WTC11 (cell line): Measurements from ENCODE around the gene TMEM200C.

Experiments used
- CDX4 ChIP-seq: fragments of 250-450 bp; sonication (Bioruptor Pico); IDR thresholded peaks from 2 replicates; pipeline ENCODE4 v1.9.0; 2021; ENCODE audit warnings: moderate library complexity, mild to moderate bottlenecking, inconsistent platforms, borderline replicate concordance
- SMAD4 ChIP-seq: sonication (generic); formaldehyde crosslinking; IDR thresholded peaks from 2 replicates; pipeline ENCODE4 v1.8.0; 2022; ENCODE audit warnings: mild to moderate bottlenecking, missing genetic modification reagents
- TF ChIP-seq, protein P1 (sequence below): fragments of 200-600 bp; IDR thresholded peaks from 2 replicates; pipeline ENCODE4 v1.8.0; 2022; ENCODE audit warnings: antibody characterized with exemption
- TF ChIP-seq, protein P2 (sequence below): sonication (generic); formaldehyde crosslinking; IDR thresholded peaks from 2 replicates; pipeline ENCODE4 v1.8.0; 2022; ENCODE audit warnings: mild to moderate bottlenecking, missing genetic modification reagents

DNA sequence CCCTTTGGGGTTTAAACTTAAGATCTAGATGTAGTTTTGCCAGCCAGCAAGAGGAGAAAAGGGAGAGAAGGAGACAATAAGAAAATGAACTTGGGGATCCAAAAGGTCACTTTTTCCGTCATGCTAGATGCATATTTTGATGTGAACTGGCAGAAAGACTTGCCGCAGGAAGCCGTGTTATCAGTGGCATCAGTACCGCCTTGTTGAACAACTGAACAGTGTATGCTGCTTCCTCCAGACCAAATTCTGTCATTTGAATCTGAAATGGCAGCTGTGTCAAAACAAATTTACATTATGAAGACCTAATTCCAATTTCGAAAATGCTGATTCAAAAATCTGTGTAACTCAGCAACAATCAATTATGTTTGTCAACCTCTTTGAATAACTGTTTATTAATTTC, 42.1 kb downstream of the TMEM200C start:
- TF ChIP-seq, protein P1, sequence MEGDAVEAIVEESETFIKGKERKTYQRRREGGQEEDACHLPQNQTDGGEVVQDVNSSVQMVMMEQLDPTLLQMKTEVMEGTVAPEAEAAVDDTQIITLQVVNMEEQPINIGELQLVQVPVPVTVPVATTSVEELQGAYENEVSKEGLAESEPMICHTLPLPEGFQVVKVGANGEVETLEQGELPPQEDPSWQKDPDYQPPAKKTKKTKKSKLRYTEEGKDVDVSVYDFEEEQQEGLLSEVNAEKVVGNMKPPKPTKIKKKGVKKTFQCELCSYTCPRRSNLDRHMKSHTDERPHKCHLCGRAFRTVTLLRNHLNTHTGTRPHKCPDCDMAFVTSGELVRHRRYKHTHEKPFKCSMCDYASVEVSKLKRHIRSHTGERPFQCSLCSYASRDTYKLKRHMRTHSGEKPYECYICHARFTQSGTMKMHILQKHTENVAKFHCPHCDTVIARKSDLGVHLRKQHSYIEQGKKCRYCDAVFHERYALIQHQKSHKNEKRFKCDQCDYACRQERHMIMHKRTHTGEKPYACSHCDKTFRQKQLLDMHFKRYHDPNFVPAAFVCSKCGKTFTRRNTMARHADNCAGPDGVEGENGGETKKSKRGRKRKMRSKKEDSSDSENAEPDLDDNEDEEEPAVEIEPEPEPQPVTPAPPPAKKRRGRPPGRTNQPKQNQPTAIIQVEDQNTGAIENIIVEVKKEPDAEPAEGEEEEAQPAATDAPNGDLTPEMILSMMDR = no peak
- TF ChIP-seq SMAD4 (no peak), CDX4 (no peak)
- TF ChIP-seq, protein P2, sequence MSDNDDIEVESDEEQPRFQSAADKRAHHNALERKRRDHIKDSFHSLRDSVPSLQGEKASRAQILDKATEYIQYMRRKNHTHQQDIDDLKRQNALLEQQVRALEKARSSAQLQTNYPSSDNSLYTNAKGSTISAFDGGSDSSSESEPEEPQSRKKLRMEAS (CRISPR knock-in tag) = no peak
